Testis (tissue), 2 donors: Measurements from ENCODE around the gene MID1.

Experiments
- POLR2A ChIP-seq: fragments of 450-650 bp; IDR thresholded peaks from one replicate; pipeline ENCODE4 v1.6.1; 2017; ENCODE audit warnings: antibody characterized with exemption, mild to moderate bottlenecking, moderate library complexity
- TF ChIP-seq, protein P1 (sequence below), 3 experiments: fragments of 450-650 bp in 2 of 3; fragments of 200-600 bp in 1 of 3; sonication (generic) in 1 of 3; IDR thresholded peaks; one replicate each; pipeline ENCODE4 v1.5.1; 2016 to 2019; ENCODE audit warnings: antibody characterized with exemption in 3 of 3, mild to moderate bottlenecking in 2 of 3, moderate library complexity in 1 of 3

GRCh38 chrX:10666102-10666501 is 45.7 kb upstream of the MID1 start:
- TF ChIP-seq, protein P1, sequence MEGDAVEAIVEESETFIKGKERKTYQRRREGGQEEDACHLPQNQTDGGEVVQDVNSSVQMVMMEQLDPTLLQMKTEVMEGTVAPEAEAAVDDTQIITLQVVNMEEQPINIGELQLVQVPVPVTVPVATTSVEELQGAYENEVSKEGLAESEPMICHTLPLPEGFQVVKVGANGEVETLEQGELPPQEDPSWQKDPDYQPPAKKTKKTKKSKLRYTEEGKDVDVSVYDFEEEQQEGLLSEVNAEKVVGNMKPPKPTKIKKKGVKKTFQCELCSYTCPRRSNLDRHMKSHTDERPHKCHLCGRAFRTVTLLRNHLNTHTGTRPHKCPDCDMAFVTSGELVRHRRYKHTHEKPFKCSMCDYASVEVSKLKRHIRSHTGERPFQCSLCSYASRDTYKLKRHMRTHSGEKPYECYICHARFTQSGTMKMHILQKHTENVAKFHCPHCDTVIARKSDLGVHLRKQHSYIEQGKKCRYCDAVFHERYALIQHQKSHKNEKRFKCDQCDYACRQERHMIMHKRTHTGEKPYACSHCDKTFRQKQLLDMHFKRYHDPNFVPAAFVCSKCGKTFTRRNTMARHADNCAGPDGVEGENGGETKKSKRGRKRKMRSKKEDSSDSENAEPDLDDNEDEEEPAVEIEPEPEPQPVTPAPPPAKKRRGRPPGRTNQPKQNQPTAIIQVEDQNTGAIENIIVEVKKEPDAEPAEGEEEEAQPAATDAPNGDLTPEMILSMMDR (IDR thresholded peaks at IDR 0.05) = no peak
- TF ChIP-seq POLR2A = no peak
